Vagina (tissue), 2 donors: ENCODE data around the gene CWF19L1. TPM values are rescaled to one million over a fixed set of nuclear protein-coding genes. Genes with fewer than 3 reads are reported as not detected.

Experiments used
- DNase-seq, 2 donors: peaks; one replicate each; pipeline ENCODE4 v3.0.0-alpha.2; 2017; ENCODE audit errors: extremely low spot score in 2 of 2
- H3K27ac ChIP-seq: fragments of 200-600 bp; sonication (generic); one replicate; pipeline ENCODE4 v1.5.1; 2019
- H3K27me3 ChIP-seq: fragments of 200-600 bp; sonication (generic); one replicate; pipeline ENCODE4 v1.5.1; 2019
- H3K36me3 ChIP-seq, 2 donors: fragments of 200-600 bp; sonication (generic); one replicate each; pipeline ENCODE4 v1.5.1; 2017 to 2019
- H3K4me1 ChIP-seq: fragments of 200-600 bp; sonication (generic); one replicate; pipeline ENCODE4 v1.5.1; 2019
- H3K4me3 ChIP-seq, 2 donors: fragments of 200-600 bp; sonication (generic); 1 replicate in 1 of 2; 2 replicates in 1 of 2; pipeline ENCODE4 v1.5.1; 2016 to 2019
- H3K9me3 ChIP-seq: fragments of 200-600 bp; sonication (generic); one replicate; pipeline ENCODE4 v1.5.1; 2019
- CTCF ChIP-seq, 3 experiments: fragments of 450-650 bp in 2 of 3; fragments of 200-600 bp in 1 of 3; sonication (generic) in 1 of 3; IDR thresholded peaks; one replicate each; pipeline ENCODE4 v1.5.1; 2017 to 2019; ENCODE audit warnings: antibody characterized with exemption in 3 of 3, mild to moderate bottlenecking in 2 of 3, moderate library complexity in 2 of 3
- POLR2A ChIP-seq, 2 donors: fragments of 450-650 bp; IDR thresholded peaks; one replicate each; pipeline ENCODE4 v1.6.1; 2017; ENCODE audit warnings: antibody characterized with exemption in 2 of 2, mild to moderate bottlenecking in 2 of 2, moderate library complexity in 2 of 2
- POLR2AphosphoS5 ChIP-seq, 2 donors: sonication (generic); formaldehyde crosslinking; IDR thresholded peaks; one replicate each; pipeline ENCODE4 v1.9.0; 2017; ENCODE audit warnings: antibody characterized with exemption in 2 of 2, mild to moderate bottlenecking in 2 of 2, low read depth in 1 of 2; ENCODE audit not compliant: insufficient read depth in 1 of 2
- intact Hi-C: fragments of 100-400 bp; cut with DNase I; formaldehyde crosslinking; loops from one replicate; pipeline ENCODE4 v1.15.1; 2023
- total RNA-seq: library from RNA; depleted of rRNA; stranded (reverse); fragments of >200 nt; gene quantifications from one replicate; pipeline ENCODE4 v1.2.3, GENCODE V29; 2016

Gene CWF19L1
- total RNA-seq, 1 donor from 2014 or later = 13.3 TPM

GRCh38 chr10:100245484-100246220 lies 21.8 kb downstream of the CWF19L1 start:
- no peak overlapping the region for H3K4me3 ChIP-seq
- no peak overlapping the region for H3K27ac ChIP-seq
- H3K4me1 ChIP-seq = no peaks in the 10 kb centered on the region
- no peak for DNase-seq
- no peaks in the 10 kb centered on the region for H3K27me3 ChIP-seq
- TF ChIP-seq CTCF (IDR thresholded peaks at IDR 0.05) (no peak), POLR2AphosphoS5 (IDR thresholded peaks at IDR 0.05; ENCODE audit: insufficient read depth in 1 of 2, low read depth in 1 of 2) (no peak), POLR2A (IDR thresholded peaks at IDR 0.05) (no peak)
- H3K9me3 ChIP-seq = no peaks in the 10 kb centered on the region
- intact Hi-C loops = loop anchor here (5.0 kb wide), 1 partner anchor 1807 kb away; no protein-coding TSS in a partner anchor
- peaks cover 0 to 48% of the 10 kb centered on the region in 2 donors for H3K36me3 ChIP-seq

- H3K9me3 ChIP-seq = no peaks in the 10 kb centered on the region
These were observed 27.6 kb downstream of the CWF19L1 start for GRCh38 chr10:100239851-100240250.

GRCh38 chr10:100238429-100238828 lies 29.0 kb downstream of the CWF19L1 start:
- intact Hi-C loops = no loop called here
- no peak for TF ChIP-seq CTCF (IDR thresholded peaks at IDR 0.05)
- TF ChIP-seq POLR2AphosphoS5 (IDR thresholded peaks at IDR 0.05; ENCODE audit: insufficient read depth in 1 of 2, low read depth in 1 of 2) = no peak
- DNase-seq = no peak
- no peak overlapping the region for H3K4me3 ChIP-seq
- no peak overlapping the region for H3K27ac ChIP-seq
- H3K9me3 ChIP-seq = no peaks in the 10 kb centered on the region
- no peaks in the 10 kb centered on the region for H3K4me1 ChIP-seq
- H3K27me3 ChIP-seq = no peaks in the 10 kb centered on the region
- peaks cover 0 to 51% of the 10 kb centered on the region in 2 donors for H3K36me3 ChIP-seq

More at GRCh38 chr10:100239851-100240250, 27.6 kb downstream of the CWF19L1 start:
- intact Hi-C loops = no loop called here
- Histone ChIP-seq H3K4me1 (no peaks in the 10 kb centered on the region), H3K36me3 (peaks cover 0 to 48% of the 10 kb centered on the region in 2 donors), H3K4me3 (no peak overlapping the region), H3K27me3 (no peaks in the 10 kb centered on the region), H3K27ac (no peak overlapping the region)
- TF ChIP-seq POLR2A (IDR thresholded peaks at IDR 0.05) (no peak), POLR2AphosphoS5 (IDR thresholded peaks at IDR 0.05; ENCODE audit: insufficient read depth in 1 of 2, low read depth in 1 of 2) (no peak), CTCF (IDR thresholded peaks at IDR 0.05) (no peak)
- DNase-seq = no peak

GRCh38 chr10:100232101-100232500 lies 35.3 kb downstream of the CWF19L1 start:
- intact Hi-C loops = no loop called here
- H3K4me1 ChIP-seq = peaks cover 16% of the 10 kb centered on the region
- H3K9me3 ChIP-seq = no peaks in the 10 kb centered on the region
- no peak overlapping the region for H3K4me3 ChIP-seq
- no peak for DNase-seq
- H3K27me3 ChIP-seq = no peaks in the 10 kb centered on the region
- no peak overlapping the region for H3K27ac ChIP-seq
- no peak for TF ChIP-seq POLR2A (IDR thresholded peaks at IDR 0.05)
- no peak for TF ChIP-seq POLR2AphosphoS5 (IDR thresholded peaks at IDR 0.05; ENCODE audit: insufficient read depth in 1 of 2, low read depth in 1 of 2)
- no peak for TF ChIP-seq CTCF (IDR thresholded peaks at IDR 0.05)
- peaks cover 0 to 35% of the 10 kb centered on the region in 2 donors for H3K36me3 ChIP-seq

- DNase-seq = no peak
- Histone ChIP-seq H3K27me3 (no peaks in the 10 kb centered on the region), H3K27ac (peak overlapping the region; percentile 47), H3K9me3 (no peaks in the 10 kb centered on the region), H3K4me3 (peak overlapping the region; percentile 83 to 90), H3K4me1 (peaks cover 16% of the 10 kb centered on the region), H3K36me3 (peaks cover 6 to 21% of the 10 kb centered on the region in 2 donors)
- intact Hi-C loops = no loop called here
- TF ChIP-seq CTCF (IDR thresholded peaks at IDR 0.05) (no peak), POLR2AphosphoS5 (IDR thresholded peaks at IDR 0.05; ENCODE audit: insufficient read depth in 1 of 2, low read depth in 1 of 2) (no peak), POLR2A (IDR thresholded peaks at IDR 0.05) (no peak)
These were observed 37.5 kb downstream of the CWF19L1 start for GRCh38 chr10:100229819-100230422.
